ENCODE measurements around the gene GDNF. TPM values are rescaled to one million over a fixed set of nuclear protein-coding genes. Genes with fewer than 3 reads are reported as not detected.
A peak's percentile ranks its signal among the peaks of the same experiment; 100 is the strongest.
"Not testable (repeated sequence)": the region's sequence is repeated elsewhere in the genome, so short reads cannot be mapped to it uniquely, and the experiment has no call there.

GDNF gene
- total RNA-seq, 1 donor from 2014 or later, result 0.60 TPM

GRCh38 chr5:37781409-37781808, 58.4 kb downstream of the GDNF start:
- not testable (repeated sequence) for DNase-seq (ENCODE audit: low read depth)

- DNase-seq (ENCODE audit: low read depth), result no peak
Measured at GRCh38 chr5:37777432-37778130, 62.3 kb downstream of the GDNF start.

- no peak for DNase-seq (ENCODE audit: low read depth)
Measured at GRCh38 chr5:37776826-37777225, 63.0 kb downstream of the GDNF start.

- DNase-seq (ENCODE audit: low read depth), result no peak
Measured at GRCh38 chr5:37774912-37775483, 64.8 kb downstream of the GDNF start.

- no peak for DNase-seq (ENCODE audit: low read depth)
Measured at GRCh38 chr5:37773809-37774208, 66.0 kb downstream of the GDNF start.

GRCh38 chr5:37772255-37772654, 67.6 kb downstream of the GDNF start:
- DNase-seq (ENCODE audit: low read depth), result no peak

GRCh38 chr5:37771731-37772130, 68.1 kb downstream of the GDNF start:
- peak; percentile 95 for DNase-seq (ENCODE audit: low read depth)

- DNase-seq (ENCODE audit: low read depth), result no peak
Measured at GRCh38 chr5:37771203-37771611, 68.6 kb downstream of the GDNF start.

- no peak for DNase-seq (ENCODE audit: low read depth)
Measured at GRCh38 chr5:37770786-37771185, 69.1 kb downstream of the GDNF start.

- no peak for DNase-seq (ENCODE audit: low read depth)
Measured at GRCh38 chr5:37769840-37770239, 70.0 kb downstream of the GDNF start.

- no peak for DNase-seq (ENCODE audit: low read depth)
Measured at GRCh38 chr5:37769108-37769507, 70.7 kb downstream of the GDNF start.

- no peak for DNase-seq (ENCODE audit: low read depth)
Measured at GRCh38 chr5:37768371-37768770, 71.5 kb downstream of the GDNF start.

GRCh38 chr5:37767961-37768360, 71.9 kb downstream of the GDNF start:
- no peak for DNase-seq (ENCODE audit: low read depth)

GRCh38 chr5:37767251-37767650, 72.6 kb downstream of the GDNF start:
- DNase-seq (ENCODE audit: low read depth), result no peak

Measured in renal cortical epithelial cell (primary cell).